RKO (cell line): ENCODE measurements around the gene PLEKHO1.
A peak's percentile ranks its signal among the peaks of the same experiment; 100 is the strongest.
"Not testable (repeated sequence)": the region's sequence is repeated elsewhere in the genome, so short reads cannot be mapped to it uniquely, and the experiment has no call there.

ENCODE experiments used
- DNase-seq: peaks from one replicate; pipeline ENCODE4 v3.0.0-alpha.2; 2016; ENCODE audit warnings: low spot score

Gene PLEKHO1

GRCh38 chr1:150149271-150150132 is at the start of gene PLEKHO1:
Gene PLEKHO1, plus strand, starts transcription at chr1:150149916. Its CDS starts 342 bp downstream, at chr1:150150258.
- peak; percentile 80 for DNase-seq

GRCh38 chr1:150102986-150103385 is 46.7 kb upstream of the PLEKHO1 start:
- DNase-seq = no peak

- DNase-seq = no peak
These were observed 43.4 kb upstream of the PLEKHO1 start for GRCh38 chr1:150106341-150106740.

- DNase-seq = no peak
These were observed 40.1 kb upstream of the PLEKHO1 start for GRCh38 chr1:150109586-150109985.

- no peak for DNase-seq
These were observed 39.6 kb upstream of the PLEKHO1 start for GRCh38 chr1:150110116-150110515.

- no peak for DNase-seq
These were observed 38.0 kb upstream of the PLEKHO1 start for GRCh38 chr1:150111670-150112069.

- DNase-seq = no peak
These were observed 34.6 kb upstream of the PLEKHO1 start for GRCh38 chr1:150115121-150115520.

- no peak for DNase-seq
These were observed 31.0 kb upstream of the PLEKHO1 start for GRCh38 chr1:150118716-150119115.

GRCh38 chr1:150121236-150121862 is 28.4 kb upstream of the PLEKHO1 start:
- no peak for DNase-seq

GRCh38 chr1:150126811-150127210 is 22.9 kb upstream of the PLEKHO1 start:
- no peak for DNase-seq

- DNase-seq = no peak
These were observed 22.3 kb upstream of the PLEKHO1 start for GRCh38 chr1:150127464-150127863.

GRCh38 chr1:150127868-150128267 is 21.8 kb upstream of the PLEKHO1 start:
- DNase-seq = peak; percentile 51

- DNase-seq = no peak
These were observed 17.3 kb upstream of the PLEKHO1 start for GRCh38 chr1:150132372-150132771.

GRCh38 chr1:150134537-150134936 is 15.2 kb upstream of the PLEKHO1 start:
- DNase-seq = no peak

GRCh38 chr1:150135400-150135799 is 14.3 kb upstream of the PLEKHO1 start:
- not testable (repeated sequence) for DNase-seq

- no peak for DNase-seq
These were observed 11.7 kb upstream of the PLEKHO1 start for GRCh38 chr1:150138044-150138443.

- DNase-seq = no peak
These were observed 8.3 kb upstream of the PLEKHO1 start for GRCh38 chr1:150141452-150141851.

GRCh38 chr1:150142083-150142482 is 7.6 kb upstream of the PLEKHO1 start:
- DNase-seq = no peak

GRCh38 chr1:150144606-150145005 is 5.1 kb upstream of the PLEKHO1 start:
- DNase-seq = no peak

- not testable (repeated sequence) for DNase-seq
These were observed 3.7 kb upstream of the PLEKHO1 start for GRCh38 chr1:150146016-150146415.

GRCh38 chr1:150146849-150147542 is 2.7 kb upstream of the PLEKHO1 start:
- no peak for DNase-seq

- DNase-seq = no peak
These were observed 862 bp upstream of the PLEKHO1 start for GRCh38 chr1:150148837-150149270.
